GM19193 (cell line): Measurements from ENCODE around the gene ARHGEF17.

Source experiments
- POLR2A ChIP-seq: IDR thresholded peaks from 4 replicates; pipeline ENCODE4 v1.6.1; 2011; ENCODE audit not compliant: insufficient read depth, insufficient read length; ENCODE audit errors: extremely low read depth

ARHGEF17 gene

GRCh38 chr11:73285721-73286120 lies 22.4 kb upstream of the ARHGEF17 start:
- TF ChIP-seq POLR2A: no peak

- no peak for TF ChIP-seq POLR2A
Measured at GRCh38 chr11:73286240-73286810, 21.8 kb upstream of the ARHGEF17 start.

DNA sequence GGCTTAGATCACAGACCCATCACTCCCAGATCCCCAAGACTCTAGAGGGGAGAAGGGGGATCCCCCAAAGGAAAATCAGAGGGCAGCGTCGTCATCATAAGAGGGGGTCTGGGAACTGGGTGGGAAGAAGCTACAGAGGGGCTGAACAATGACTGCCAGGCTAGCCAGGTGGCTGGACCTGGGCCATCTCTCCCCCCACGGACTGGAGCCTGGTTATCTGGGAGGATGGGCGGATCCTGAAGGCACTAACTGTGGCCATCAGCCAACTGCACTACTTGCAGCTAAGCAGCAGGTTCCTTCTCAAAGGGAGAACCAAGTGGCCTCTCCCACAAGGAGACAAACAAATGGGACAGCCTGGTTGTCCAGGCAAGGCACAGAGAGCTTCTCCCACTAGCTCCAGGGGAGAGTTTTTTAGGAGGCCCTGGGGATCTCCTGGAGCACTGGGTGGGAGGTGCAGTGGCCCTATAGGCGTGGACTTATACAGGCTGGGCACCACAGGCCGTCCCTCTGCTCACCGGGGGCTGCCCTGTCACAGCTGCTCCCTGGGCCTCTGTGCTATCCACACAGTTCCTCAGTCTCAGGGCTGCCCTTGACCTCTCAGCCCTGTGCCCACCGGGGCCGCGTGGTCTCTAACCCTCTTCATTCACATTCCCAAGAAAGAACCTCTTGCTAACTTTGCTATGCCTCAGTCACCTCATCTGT lies 20.5 kb upstream of the ARHGEF17 start:
- no peak for TF ChIP-seq POLR2A

DNA sequence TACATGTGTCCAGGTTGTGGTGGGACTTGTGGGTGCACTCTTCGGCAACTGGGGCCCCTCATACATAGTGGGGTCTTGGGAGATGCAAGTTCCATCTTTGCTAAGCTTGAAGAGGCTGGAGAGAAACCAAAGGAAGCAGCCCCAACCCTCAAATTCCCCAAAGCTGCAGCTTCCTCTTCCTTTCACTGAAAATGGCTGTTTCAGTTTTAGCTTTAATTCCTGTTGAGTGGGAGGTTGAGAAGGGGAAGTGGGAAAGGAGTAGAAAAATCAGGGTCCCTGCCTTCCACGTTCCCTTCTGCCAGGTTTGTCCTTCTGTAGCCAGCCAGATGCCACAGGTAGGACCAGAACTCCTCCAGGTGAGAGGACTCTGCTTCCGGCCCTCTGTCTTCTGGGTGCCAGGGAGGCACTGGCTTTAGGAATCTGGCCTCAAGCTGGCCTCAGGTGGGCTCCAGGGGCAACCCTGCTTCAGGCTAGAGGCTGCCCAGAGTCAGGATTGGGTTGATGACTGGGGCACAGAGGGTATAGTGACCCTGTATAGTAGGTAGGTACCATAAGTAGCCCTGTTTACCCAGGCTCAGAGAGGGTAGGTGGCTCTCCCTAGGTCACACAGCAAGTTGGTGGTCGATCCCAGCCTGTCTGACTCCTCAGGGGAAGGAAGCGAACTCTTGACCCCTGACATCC lies 19.7 kb upstream of the ARHGEF17 start:
- no peak for TF ChIP-seq POLR2A

DNA sequence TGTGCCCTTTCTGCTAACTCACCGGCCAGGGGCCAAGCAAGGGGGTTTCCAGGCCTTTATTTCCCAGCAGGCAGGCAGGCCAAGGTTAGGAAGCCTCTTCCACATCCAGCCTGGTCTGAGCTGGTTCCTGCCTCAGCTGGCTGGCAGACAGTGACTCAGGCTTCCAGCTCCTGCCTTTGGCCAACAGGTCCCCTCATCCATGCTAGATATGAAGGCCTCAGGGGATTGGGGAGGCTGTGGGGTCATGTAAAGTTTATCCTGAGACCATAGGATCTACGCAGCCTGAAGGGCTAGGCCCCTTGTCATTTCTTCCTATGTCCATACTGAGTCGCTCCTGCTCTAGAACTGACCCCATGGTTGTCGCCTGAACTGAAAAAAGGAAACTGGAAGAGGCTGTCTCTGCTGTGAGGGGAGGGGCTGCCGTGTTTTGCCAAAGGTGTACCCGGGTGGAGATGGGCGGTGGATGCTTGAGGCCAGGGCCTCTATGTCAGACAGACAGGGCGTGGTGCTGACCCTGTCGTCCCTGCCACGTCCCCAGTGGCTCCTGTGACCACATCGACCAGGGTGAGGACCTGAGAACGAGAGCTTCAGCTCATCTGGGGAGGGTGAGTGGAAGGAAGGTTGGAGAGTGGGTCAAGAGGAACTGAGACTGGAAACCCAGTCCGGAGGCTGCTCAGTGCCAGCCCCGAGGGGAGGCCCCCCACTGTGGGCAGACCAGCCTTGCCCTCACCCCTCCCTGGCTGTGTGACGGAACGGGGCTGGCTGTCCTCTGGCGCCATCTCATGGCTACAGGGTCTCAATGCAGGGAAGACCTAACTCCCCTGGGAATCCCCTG lies 19.0 kb upstream of the ARHGEF17 start:
- TF ChIP-seq POLR2A: no peak

DNA sequence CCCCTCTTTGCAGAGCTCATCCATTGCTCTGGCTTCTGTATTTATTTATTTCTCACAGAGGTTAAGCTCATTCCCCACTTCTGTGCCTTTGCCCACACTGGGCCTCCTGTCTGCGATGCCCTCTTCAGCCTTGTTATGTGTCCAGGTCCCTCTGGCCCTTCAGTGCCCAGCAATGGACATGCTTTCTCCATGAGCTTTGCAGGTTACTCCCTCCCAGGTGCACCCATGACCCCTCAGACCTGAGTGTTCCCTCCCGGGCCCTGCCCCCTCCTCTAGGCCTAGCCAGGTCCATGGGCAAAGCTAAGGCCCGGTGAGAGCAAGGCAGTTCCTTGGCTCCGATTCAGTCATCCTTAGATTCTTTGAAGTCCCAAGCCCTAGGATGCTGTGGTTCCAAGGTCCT lies 17.5 kb upstream of the ARHGEF17 start:
- no peak for TF ChIP-seq POLR2A

DNA sequence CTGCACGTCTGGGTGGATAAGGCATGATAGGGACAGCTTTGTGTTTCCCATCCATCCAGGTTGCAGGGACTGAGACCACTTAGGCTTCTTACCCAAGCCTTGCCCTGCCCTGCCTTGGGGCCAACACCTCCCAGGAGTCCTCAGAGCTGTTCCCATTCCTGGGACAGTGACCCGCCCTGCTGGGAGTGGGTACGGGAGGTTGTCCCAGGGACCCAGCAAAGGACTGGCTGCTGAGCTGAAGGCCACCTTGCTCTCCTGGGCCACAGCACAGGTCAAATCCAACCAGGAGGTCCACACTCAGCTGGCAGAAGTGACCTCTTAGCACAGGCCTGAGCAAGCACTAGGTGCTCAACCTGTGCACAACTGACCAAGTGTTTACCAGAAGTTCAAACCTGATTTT lies 16.9 kb upstream of the ARHGEF17 start:
- no peak for TF ChIP-seq POLR2A

DNA sequence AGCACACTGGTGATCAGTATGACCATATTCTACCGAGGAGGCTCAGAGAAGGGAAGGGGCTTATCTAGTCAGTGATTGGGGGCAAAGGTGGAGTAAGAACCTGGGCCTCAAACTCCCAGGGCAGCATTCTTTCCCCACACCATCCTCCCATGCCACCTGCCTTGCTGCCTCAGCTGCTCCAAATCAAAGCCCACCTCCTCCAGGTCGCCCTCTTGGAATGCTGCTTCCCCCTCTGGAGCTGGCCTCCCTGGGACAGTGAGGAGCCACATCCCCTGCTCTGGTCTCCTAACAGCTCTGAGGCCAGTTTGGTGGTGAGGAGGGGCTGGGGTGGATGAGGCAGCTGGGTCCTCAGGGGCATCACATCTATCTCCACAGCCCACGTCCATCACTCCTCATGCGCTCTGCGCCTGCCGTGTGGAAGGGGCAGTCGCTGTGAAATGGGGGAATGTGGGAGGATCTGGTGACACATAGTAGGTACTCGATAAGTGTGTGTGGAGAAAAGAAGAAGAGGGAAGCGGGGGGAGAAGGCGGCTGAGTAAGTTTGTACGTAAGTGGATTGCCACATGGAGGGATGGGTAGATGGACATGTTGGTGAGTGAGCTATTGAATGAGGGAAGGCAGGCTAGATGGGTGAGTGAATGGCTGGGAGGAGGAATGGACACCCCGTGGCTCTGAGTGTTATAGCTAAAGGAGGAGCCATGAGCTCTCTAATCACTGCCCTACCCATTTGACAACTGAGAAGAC lies 16.1 kb upstream of the ARHGEF17 start:
- TF ChIP-seq POLR2A: no peak

GRCh38 chr11:73292525-73292894 lies 15.6 kb upstream of the ARHGEF17 start:
- TF ChIP-seq POLR2A: no peak

- no peak for TF ChIP-seq POLR2A
Measured at GRCh38 chr11:73293356-73293936, 14.6 kb upstream of the ARHGEF17 start.

DNA sequence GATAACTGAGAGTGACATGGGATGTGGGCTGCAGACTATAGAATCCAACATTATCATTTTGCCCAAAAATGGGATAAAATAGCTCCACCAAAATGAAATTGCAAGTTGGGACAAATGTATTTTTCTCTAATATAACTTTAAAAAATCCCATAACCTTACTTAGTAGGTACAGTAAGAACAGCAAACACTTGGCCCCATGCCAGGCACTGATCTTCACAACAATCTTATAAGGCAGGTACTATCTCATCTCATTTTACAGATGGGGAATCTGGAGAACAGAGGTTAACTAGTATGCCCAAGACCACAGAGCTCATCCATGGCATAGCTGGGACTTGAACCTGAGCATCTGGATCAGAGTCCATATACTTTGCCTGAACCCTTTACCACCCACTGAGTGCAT lies 13.5 kb upstream of the ARHGEF17 start:
- no peak for TF ChIP-seq POLR2A

DNA sequence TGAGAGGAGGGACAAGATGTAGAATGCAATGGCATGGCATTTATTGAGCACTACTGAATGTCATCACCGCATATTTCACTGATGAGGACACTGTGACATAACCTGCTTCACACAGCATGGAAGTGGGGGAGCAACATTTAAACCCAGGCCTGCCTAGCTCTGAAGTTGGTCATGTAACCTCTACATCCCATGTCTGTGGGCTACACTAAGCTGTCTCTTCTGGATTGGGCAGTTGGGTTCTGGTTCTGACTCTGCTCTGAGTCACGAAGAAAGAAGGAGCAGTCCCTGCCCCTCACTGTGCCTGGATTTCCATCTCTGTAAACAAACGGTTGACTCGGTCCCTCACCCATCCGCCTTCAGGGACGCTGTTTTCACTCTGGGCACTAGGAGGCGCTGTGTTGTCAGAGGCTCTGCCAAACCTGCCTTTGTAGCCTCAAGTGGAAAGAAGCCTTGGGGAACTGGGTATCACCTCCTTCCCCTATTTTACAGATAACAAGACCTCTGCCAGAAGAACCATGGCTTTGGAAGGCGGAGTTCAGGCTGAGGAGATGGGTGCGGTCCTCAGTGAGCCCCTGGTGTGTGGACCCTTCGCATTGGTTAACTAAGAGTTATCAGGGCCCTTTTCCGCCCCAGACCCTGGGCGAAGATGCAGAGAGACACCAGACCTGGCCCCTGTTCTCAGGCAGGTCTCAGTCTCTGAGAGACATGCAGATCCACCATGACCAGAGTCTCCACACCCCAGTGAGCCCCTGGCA lies 12.7 kb upstream of the ARHGEF17 start:
- TF ChIP-seq POLR2A: no peak

DNA sequence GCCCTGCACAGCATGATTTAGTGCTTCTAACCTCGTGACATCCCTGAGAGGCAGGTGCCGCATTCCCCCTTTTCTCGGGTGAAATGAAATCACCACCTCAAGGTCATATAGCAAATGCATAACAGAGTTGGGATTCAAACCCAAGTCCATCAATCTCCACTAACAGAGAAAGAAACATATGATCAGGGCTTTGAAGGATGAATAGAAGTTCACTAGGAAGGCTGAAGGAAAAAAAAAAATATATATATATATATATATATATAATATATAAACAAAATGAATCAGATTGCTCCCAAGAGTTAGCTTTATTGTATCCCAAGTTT lies 12.1 kb upstream of the ARHGEF17 start:
- no peak for TF ChIP-seq POLR2A
